ENCODE data around the gene CREBL2.
"Not testable (repeated sequence)": the region's sequence is repeated elsewhere in the genome, so short reads cannot be mapped to it uniquely, and the experiment has no call there.

The CREBL2 gene

DNA sequence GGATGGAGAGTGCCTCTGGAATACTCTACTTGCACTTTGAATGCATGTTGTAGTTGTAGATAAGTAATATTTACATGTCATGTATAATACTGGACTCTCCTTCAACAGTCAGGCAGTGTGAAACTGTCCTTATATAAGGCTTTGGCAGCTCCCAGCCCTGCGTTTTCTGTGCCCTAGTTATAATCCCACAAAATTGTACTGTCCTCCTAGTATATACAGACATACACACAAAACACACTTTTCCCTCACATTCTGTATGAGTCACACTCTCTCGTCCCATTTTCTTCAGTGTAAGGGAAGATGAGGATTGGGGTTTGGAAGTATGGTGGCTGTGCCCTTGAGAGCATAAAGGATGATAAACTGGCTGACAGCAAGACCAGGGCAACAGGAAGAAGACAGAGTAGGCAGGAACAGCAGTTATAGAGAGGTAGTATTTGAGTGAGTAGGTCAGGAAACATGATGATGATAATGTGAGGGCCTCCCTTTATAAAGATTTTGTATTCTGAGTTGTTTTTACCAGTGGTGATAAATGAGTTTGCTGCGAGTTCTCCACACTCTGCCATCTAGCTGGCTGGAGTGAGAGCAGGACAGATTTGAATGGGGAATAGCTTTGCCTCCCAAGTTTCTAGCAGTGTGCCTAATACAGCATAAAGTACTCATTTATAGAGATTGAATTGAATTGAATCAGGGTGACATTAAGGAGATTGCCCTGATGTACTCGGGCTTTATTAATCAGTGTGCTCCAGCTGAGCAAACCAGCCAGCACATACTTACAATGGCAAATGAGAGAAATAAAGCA is 5.0 kb downstream of the CREBL2 start:
- no peak for DNase-seq
- no peak overlapping the region for H3K4me3 ChIP-seq (ENCODE audit: low read depth, low read length)
- no peak for TF ChIP-seq CTCF (IDR thresholded peaks at IDR 0.05; ENCODE audit: low read depth, low read length)
- H3K36me3 ChIP-seq = no peaks in the 10 kb centered on the region
- no peaks in the 10 kb centered on the region for H3K27me3 ChIP-seq
- no peaks in the 10 kb centered on the region for H3K9me3 ChIP-seq
- H3K4me1 ChIP-seq = no peaks in the 10 kb centered on the region; the same call in 1 of the 2 replicates

DNA sequence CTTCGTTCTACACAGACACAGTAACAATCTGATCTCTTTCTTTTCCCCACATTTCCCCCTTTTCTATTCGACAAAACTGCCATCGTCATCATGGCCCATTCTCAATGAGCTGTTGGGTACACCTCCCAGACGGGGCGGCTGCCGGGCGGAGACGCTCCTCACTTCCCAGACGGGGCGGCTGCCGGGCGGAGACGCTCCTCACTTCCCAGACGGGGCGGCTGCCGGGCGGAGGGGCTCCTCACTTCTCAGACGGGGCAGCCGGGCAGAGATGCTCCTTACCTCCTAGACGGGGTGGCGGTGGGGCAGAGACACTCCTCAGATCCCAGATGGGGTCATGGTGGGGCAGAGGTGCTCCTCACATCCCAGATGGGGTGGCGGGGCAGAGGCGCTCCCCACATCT is 6.4 kb downstream of the CREBL2 start:
- H3K36me3 ChIP-seq; H3K27me3 ChIP-seq; DNase-seq; H3K9me3 ChIP-seq; H3K4me1 ChIP-seq; H3K4me3 ChIP-seq (ENCODE audit: low read depth, low read length): not testable (repeated sequence)

GRCh38 chr12:12620730-12621315 is 9.1 kb downstream of the CREBL2 start:
- TF ChIP-seq CTCF (IDR thresholded peaks at IDR 0.05; ENCODE audit: low read depth, low read length) = no peak
- H3K9me3 ChIP-seq = no peaks in the 10 kb centered on the region
- H3K27me3 ChIP-seq = no peaks in the 10 kb centered on the region
- H3K4me3 ChIP-seq (ENCODE audit: low read depth, low read length) = no peak overlapping the region
- H3K36me3 ChIP-seq = no peaks in the 10 kb centered on the region
- no peak for DNase-seq
- H3K4me1 ChIP-seq = no peaks in the 10 kb centered on the region

DNA sequence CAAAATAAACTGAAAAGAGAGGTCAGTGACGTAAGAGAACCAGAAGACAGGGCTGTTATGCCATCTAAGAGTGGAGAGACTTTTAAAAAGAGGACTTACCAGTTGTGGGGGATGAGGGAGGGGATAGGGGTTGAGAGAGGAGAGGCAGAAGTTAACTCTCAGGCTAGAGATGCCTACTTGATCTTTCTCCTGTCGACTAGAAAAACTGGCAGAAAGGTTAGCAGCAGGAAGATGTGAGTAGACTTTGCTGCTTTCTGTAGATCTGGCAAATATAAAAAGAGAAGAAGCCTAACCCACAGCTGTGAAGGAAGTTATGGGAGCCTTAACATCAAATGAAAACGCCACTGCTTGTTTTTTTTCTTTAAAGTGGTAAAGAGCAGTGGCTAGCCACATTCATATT is 10.7 kb downstream of the CREBL2 start:
- no peaks in the 10 kb centered on the region for H3K9me3 ChIP-seq
- H3K4me1 ChIP-seq = no peaks in the 10 kb centered on the region
- TF ChIP-seq CTCF (IDR thresholded peaks at IDR 0.05; ENCODE audit: low read depth, low read length) = no peak
- H3K4me3 ChIP-seq (ENCODE audit: low read depth, low read length) = no peak overlapping the region
- H3K36me3 ChIP-seq = no peaks in the 10 kb centered on the region
- no peaks in the 10 kb centered on the region for H3K27me3 ChIP-seq
- DNase-seq = no peak

DNA sequence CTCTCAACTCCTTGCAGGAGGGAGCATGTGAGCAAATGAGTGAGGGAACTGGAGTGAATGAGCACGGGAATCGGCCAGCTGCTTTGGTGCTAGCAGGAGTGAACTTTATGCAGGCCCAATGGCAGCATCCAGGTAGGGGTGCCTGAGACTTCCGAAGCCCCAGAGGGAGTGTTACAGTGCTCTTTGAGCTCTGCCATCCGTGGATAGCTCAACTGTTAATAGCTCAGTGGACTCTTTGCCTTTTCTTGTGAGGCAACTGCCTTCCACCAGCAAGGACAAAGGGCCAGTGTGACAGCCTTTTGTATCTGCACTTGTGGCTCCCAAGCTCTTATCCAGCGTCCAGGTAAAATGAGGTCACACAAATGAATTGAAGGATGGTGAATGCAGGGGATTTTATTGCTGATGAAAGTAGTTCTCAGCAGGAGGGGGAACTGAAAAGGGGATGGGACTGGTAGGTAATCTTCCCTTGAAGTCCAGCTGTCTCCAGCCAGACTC is 12.9 kb downstream of the CREBL2 start:
- Histone ChIP-seq H3K9me3 (no peaks in the 10 kb centered on the region), H3K27me3 (no peaks in the 10 kb centered on the region), H3K4me1 (no peaks in the 10 kb centered on the region), H3K4me3 (ENCODE audit: low read depth, low read length) (no peak overlapping the region), H3K36me3 (no peaks in the 10 kb centered on the region)
- TF ChIP-seq CTCF (IDR thresholded peaks at IDR 0.05; ENCODE audit: low read depth, low read length) = no peak
- no peak for DNase-seq

DNA sequence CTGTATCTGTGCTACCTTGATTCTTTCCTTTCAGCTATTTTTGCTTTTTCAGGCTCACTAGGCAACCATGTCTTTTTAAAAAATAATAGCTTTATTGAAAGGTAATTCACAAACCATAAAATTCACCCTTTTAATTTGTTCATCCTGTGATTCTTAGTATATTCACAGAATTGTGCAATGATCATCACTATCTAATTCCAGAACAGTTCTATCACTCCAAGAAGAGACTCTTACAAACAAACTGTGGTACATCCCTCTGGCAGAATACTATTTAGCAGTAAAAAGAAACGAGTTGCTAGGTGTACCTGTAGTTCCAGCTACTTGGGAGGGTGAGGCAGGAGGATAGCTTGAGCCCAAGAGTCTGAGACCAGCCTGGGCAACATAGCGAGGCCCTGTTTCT is 14.8 kb downstream of the CREBL2 start:
- no peaks in the 10 kb centered on the region for H3K27me3 ChIP-seq
- DNase-seq = no peak
- H3K4me3 ChIP-seq (ENCODE audit: low read depth, low read length) = no peak overlapping the region
- no peaks in the 10 kb centered on the region for H3K4me1 ChIP-seq
- TF ChIP-seq CTCF (IDR thresholded peaks at IDR 0.05; ENCODE audit: low read depth, low read length) = no peak
- H3K9me3 ChIP-seq = no peaks in the 10 kb centered on the region
- no peaks in the 10 kb centered on the region for H3K36me3 ChIP-seq
